Frontal cortex (tissue), 4 donors: ENCODE measurements around the gene NOL4L. TPM values are rescaled to one million over a fixed set of nuclear protein-coding genes. Genes with fewer than 3 reads are reported as not detected.

Experiments used
- DNase-seq, 2 donors: peaks; one replicate each; pipeline ENCODE4 v3.0.0; 2012; ENCODE audit warnings: low spot score in 2 of 2
- FAIRE-seq: peaks from 2 replicates; lab custom pipeline; 2012; peaks lifted over from hg19 to GRCh38; lab: Jason Lieb, UNC
- total RNA-seq: library from RNA; depleted of rRNA; stranded (reverse); fragments of >200 nt; gene quantifications from one replicate; pipeline ENCODE4 v1.2.3, GENCODE V29; 2014
- donor health status: control.
- donor health status: control.
- donor health status: control.

The NOL4L gene
- total RNA-seq, 1 donor from 2014 or later: 13.0 TPM

DNA sequence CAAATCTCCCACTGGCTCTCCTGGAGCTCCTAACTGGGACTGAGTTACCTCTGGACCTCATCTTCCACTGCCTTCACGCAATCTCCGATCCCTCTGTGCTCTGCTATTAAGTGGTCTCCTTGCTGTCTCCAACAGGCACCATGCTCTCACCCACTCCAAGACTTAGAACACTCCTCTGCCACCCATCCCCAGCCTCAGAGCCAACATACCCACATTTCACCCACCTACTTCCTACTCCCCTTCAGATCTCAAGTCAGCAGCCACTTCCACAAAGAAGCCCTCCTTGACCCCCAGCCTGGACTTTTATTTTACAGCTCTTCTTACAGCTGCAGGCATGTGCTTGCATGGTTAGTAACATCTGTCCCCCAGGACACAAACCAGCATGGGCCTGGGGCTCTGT, 29.6 kb upstream of the NOL4L start:
- DNase-seq: no peak
- no peak for FAIRE-seq

GRCh38 chr20:32614303-32614702, 29.2 kb upstream of the NOL4L start:
- FAIRE-seq (no peak), DNase-seq (no peak)

- DNase-seq (no peak), FAIRE-seq (no peak)
These were observed 28.3 kb upstream of the NOL4L start for GRCh38 chr20:32613192-32614053.

DNA sequence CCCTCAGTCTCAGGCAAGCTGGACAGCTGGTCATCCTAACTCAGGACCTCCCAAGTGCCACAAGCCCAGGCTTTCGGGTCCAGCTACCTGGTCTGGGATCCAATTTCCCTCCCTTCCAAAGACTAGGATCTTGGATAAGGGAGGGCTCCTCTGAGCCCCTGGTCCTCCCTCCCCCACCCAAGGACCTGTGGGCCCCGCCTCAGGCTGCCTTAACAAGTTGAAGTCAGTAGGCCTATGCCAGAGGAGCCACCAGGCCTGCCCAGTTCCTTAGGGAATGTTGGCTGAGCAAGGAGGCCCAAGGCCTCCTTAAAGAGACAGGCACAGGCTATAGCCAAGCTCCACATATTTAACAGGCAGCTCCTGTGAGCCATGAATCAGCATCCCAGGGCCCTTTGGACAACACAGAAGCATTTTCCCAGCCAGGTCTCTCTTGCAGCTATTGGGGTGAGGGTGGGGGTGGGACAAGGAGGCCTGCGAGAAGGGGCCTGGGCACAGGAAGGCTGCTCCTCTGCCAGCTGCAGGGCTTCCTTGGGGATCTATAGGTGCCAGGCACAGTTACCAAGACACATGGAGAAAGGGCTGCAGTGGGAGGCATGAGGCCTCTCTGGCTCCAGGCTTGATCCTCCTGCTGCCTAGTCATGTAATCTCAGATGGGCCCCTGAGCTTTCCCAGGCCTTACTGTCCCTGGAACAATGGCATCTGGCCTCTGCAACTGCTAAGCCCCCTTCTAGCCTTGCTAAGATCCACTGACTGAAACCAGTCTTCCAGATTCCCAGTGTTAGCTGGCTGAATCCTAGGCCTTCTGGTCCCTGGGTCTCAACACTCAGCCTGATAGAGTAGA, 27.4 kb upstream of the NOL4L start:
- FAIRE-seq (no peak), DNase-seq (no peak)

DNA sequence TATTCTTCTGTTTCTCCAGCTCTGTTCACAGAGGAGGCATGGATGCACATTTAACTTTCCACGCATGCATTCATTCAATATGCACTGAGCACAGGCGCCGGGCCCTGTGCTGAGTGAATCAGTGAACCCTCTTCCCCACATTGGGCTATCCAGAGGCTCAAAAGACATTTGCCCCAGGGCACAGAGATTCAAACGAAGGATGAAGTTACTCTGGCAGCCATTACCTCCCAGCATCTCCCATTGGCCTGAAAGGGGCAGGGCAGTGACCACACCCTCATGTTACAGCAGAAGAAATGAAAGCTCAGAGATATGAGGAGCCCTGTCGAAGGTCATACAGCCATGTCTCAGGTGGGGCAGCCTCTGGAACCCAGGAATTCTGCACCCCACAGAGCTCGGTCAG, 26.7 kb upstream of the NOL4L start:
- FAIRE-seq: no peak
- DNase-seq: no peak

DNA sequence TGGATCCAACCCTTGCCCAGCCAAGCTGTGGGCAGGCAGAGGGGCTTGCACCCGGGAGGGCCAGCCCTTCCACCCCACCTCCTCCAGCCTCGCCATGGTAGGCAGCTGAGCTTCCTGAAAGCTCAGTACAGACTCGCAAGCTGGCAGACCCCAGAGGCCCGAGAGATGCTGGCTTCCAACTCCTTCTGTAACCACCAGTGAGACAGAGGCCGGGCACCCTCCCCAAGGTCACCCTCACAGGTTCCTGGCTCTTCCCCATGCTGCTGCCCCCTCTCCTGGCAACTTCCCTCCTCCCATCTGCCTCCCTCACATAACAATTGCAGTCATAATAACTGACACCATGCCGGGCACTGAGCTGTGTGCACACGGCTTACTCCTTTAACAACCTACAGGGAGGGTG, 26.2 kb upstream of the NOL4L start:
- FAIRE-seq: no peak
- DNase-seq: no peak

DNA sequence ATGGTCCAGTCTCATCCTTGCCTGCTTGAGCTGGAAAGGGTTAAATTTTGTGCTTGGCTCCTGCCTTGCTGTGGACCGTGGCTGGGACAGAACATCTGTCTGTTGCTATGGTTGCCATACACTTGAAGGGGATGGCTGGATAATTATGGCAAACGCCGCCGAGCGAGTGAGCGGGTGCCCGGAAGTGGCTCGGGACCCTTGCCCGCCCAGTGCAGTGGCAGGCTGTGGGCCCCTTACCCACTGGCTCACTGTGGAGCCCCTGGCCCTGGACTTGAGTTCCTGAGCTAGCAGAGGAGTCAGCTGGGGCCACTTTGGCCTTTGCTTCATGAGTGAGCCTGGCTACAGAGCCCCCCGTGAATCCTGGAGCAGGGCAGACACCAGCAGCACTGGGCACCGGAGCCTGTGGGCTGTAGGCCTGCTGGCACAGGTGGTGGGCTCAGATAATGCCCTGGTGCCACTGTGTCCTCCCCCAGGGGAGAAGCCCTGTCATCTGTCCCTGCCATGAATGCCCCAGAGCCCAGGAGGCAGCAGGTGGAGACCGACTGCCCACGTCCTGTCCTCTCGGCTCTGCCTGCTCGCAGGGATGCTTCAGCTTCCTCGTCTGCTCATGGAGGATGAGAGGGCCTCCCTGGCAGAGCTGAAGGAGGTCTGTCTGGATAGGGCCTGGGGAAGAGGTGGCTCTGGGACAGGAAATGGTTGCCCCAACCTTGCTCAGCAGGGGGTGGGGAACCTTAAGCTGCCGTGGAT, 25.5 kb upstream of the NOL4L start:
- no peak for FAIRE-seq
- no peak for DNase-seq

GRCh38 chr20:32609993-32610392, 24.9 kb upstream of the NOL4L start:
- no peak for FAIRE-seq
- DNase-seq: no peak

GRCh38 chr20:32609111-32609773, 24.1 kb upstream of the NOL4L start:
- no peak for FAIRE-seq
- no peak for DNase-seq

DNA sequence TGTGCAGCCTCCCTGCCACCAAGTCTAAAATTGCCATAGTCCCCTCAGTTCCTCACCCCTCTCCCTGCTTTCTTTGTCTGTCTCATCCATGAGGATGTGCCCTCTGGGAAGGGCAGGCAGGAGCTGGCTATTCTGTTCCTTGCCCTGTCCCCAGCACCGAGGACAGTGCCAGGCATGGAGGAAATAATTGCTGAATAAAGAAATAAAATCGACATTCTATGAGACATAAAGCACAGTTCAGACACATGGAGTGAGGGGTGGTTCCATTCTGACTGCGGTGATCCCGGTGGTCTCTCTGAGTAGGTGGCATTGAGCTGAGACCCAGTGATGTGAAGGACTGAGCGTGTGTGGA, 23.5 kb upstream of the NOL4L start:
- no peak for FAIRE-seq
- DNase-seq: no peak

DNA sequence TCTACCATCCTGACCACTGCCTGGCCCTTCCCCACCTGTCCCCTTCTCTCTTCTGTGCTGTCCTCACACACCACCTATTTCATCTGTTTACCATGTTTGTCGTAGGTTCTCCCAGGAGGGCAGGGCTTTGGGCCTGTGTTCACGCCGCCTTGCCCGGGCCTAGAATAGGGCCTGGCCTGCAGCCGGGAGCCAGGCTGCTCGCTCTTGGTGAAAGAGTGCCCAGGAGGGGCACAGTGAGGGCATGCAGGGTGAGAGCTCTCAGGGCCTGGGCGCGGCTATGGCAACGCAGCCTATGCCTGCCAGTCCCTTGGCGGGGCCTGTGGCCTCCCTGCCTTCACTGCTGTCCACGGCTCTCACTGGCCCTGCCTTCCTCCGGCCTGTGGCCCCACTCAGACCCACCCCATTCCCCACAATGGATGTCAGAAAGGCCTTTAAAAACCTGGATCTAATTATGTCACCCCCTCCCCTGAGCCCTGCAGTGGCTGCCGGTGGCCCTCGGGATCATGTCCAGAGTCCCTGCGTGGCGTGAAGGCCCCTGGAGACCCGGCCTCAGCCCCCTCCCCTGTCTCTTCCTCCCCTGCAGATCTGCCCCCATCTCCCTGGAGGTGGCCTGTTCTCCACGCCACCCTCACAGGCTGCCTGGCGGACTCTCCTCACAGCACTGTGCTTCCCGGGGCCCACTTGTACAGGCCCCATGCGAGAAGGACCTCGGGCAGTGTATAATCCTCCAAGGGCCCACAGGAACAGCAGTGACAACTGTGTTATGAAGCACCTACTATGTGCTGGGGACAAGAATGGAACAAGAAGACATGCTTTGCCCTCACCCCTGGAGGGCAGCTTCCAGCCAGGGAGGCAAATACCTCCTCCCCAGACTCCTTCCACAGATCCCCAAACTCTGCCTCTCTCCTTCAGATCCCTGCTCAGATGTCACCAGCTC, 22.9 kb upstream of the NOL4L start:
- DNase-seq (no peak), FAIRE-seq (no peak)

GRCh38 chr20:32607324-32607723, 22.2 kb upstream of the NOL4L start:
- FAIRE-seq (no peak), DNase-seq (no peak)

DNA sequence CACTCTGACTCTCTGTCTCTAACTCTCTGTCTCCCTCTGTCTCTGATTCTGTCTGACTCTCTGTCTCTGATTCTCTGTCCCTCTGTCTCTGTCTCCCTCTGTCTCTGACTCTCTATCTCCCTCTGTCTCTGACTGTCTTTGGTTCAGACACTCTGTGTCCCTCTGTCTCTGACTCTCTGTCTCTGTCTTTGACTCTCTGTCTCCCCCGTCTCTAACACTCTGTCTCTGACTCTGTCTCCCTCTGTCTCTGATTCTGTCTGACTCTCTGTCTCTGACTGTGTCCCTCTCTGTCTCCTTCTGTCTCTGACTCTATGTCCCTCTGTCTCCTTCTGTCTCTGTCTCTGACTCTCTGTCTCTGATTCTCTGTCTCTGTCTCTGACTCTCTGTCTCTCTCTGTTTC, 21.7 kb upstream of the NOL4L start:
- DNase-seq (no peak), FAIRE-seq (no peak)

DNA sequence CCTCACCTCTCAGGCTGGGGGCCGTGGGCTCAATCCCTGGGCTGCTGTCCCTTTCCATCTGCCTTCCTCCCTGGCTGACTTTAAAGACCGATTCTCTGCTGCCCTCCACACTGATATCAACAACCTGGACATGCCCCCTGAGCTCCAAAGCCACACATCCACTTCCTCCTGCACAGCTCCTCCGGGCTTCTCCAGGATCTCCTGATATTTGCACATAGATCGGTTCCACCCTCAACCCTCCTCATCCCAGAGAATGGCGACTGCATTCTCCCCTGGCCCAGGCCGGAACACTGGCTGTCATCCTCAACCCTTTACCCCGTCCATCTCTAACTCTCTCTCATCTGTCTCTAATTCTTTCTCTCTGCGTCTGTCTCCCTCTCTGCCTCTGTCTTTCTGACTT, 21.0 kb upstream of the NOL4L start:
- FAIRE-seq: no peak
- DNase-seq: no peak

- no peak for DNase-seq
- FAIRE-seq: no peak
These were observed 20.1 kb upstream of the NOL4L start for GRCh38 chr20:32605167-32605656.

GRCh38 chr20:32603046-32603726, 18.1 kb upstream of the NOL4L start:
- FAIRE-seq: no peak

GRCh38 chr20:32602273-32602672, 17.1 kb upstream of the NOL4L start:
- no peak for DNase-seq
- FAIRE-seq: no peak

More at GRCh38 chr20:32603046-32603726, 18.1 kb upstream of the NOL4L start:
- no peak for DNase-seq

- no peak for FAIRE-seq
- no peak for DNase-seq
These were observed 15.6 kb upstream of the NOL4L start for GRCh38 chr20:32600681-32601237.
